ENCODE measurements around the gene SNX30.
A peak's percentile ranks its signal among the peaks of the same experiment; 100 is the strongest.

DNA sequence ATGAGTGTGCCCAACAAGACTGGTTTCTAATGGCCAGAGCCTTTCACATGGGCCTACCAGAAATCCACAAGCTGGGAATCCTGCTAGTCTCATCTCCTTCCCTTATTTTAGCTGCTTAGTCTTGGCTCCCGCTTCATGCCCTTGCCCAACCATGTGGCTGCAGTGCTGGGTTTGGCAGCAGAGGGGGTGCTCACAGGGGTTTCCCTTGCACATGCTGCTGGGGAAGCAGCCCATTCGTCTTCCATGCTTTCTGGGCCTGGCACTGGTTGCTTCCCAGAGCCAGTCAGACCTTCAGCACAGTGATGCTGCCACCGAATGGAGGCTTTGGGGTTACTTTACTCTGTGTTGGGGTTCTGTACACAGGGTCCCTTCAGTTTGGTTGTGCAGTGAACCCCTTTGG, 113.8 kb downstream of the SNX30 start:
- TF ChIP-seq POLR2A (IDR thresholded peaks at IDR 0.05; ENCODE audit: extremely low read depth, insufficient read length): no peak
- TF ChIP-seq, protein P1, sequence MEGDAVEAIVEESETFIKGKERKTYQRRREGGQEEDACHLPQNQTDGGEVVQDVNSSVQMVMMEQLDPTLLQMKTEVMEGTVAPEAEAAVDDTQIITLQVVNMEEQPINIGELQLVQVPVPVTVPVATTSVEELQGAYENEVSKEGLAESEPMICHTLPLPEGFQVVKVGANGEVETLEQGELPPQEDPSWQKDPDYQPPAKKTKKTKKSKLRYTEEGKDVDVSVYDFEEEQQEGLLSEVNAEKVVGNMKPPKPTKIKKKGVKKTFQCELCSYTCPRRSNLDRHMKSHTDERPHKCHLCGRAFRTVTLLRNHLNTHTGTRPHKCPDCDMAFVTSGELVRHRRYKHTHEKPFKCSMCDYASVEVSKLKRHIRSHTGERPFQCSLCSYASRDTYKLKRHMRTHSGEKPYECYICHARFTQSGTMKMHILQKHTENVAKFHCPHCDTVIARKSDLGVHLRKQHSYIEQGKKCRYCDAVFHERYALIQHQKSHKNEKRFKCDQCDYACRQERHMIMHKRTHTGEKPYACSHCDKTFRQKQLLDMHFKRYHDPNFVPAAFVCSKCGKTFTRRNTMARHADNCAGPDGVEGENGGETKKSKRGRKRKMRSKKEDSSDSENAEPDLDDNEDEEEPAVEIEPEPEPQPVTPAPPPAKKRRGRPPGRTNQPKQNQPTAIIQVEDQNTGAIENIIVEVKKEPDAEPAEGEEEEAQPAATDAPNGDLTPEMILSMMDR (IDR thresholded peaks at IDR 0.05; ENCODE audit: low read depth, low read length): no peak
- TF ChIP-seq, protein P2, sequence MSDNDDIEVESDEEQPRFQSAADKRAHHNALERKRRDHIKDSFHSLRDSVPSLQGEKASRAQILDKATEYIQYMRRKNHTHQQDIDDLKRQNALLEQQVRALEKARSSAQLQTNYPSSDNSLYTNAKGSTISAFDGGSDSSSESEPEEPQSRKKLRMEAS (IDR thresholded peaks at IDR 0.05; ENCODE audit: low read depth, low read length): peak; percentile 36
- no peak for TF ChIP-seq MYC (IDR thresholded peaks at IDR 0.05; ENCODE audit: low read depth, low read length)

Data from NB4 (cell line).